ENCODE data around the gene ANKMY1. TPM values are rescaled to one million over a fixed set of nuclear protein-coding genes. Genes with fewer than 3 reads are reported as not detected.

The ANKMY1 gene
- polyA plus RNA-seq, 3 donors: 2.1 to 22.9 (median 2.9) TPM

- Mint-ChIP-seq H3K27me3 (ENCODE audit: low read depth in 3 of 3) (peaks cover 0 to 3% (median 2%) of the 10 kb centered on the region in 3 donors), H3K36me3 (peaks cover 20 to 39% of the 10 kb centered on the region in 2 donors), H3K4me1 (peaks cover 61% of the 10 kb centered on the region), H3K4me3 (peak overlapping the region; percentile 82 to 92), H3K27ac (peak overlapping the region; percentile 68 to 88 (median 83)), H3K9me3 (no peaks in the 10 kb centered on the region)
- no peak for TF ChIP-seq CTCF (IDR thresholded peaks at IDR 0.05)
- Histone ChIP-seq H3K79me2 (ENCODE audit: insufficient read depth, low read length) (peaks cover 65% of the 10 kb centered on the region), H3K27me3 (ENCODE audit: control insufficient read depth in 2 of 2, insufficient read depth in 2 of 2, low read length in 2 of 2) (no peaks in the 10 kb centered on the region), H3K27ac (ENCODE audit: low read depth in 1 of 2, low read length in 2 of 2) (peak overlapping the region; percentile 18 to 82), H3K36me3 (replicated peaks in 1 of 2; ENCODE audit: control insufficient read depth in 1 of 2, insufficient read depth in 2 of 2, low read length in 2 of 2) (peaks cover 18 to 28% of the 10 kb centered on the region in 2 donors), H4K20me1 (ENCODE audit: insufficient read depth, low read length) (peaks cover 50% of the 10 kb centered on the region), H3K9me3 (replicated peaks in 1 of 2; ENCODE audit: control insufficient read depth in 1 of 2, insufficient read depth in 1 of 2, low read length in 2 of 2) (no peaks in the 10 kb centered on the region), H3K4me3 (replicated peaks in 1 of 3; ENCODE audit: low read depth in 2 of 3, low read length in 3 of 3) (peak overlapping the region; percentile 54 to 83 (median 58)), H2AFZ (ENCODE audit: insufficient read depth, low read depth, low read length, poor library complexity, severe bottlenecking) (peak overlapping the region; percentile 64), H3K4me1 (ENCODE audit: control insufficient read depth in 1 of 2, insufficient read depth in 2 of 2, low read length in 2 of 2) (peaks cover 60 to 69% of the 10 kb centered on the region in 2 donors), H3K9ac (ENCODE audit: insufficient read depth, low read length, poor library complexity, severe bottlenecking) (peak overlapping the region; percentile 79), H3K4me2 (replicated peaks; ENCODE audit: extremely low read depth, low read length, poor library complexity, severe bottlenecking) (peak overlapping the region; percentile 92)
- under 1% methylated on average over 83 of the region's 93 CpGs for WGBS (ENCODE audit: insufficient coverage)
- intact Hi-C loops (cut with micrococcal nuclease): no loop called here
- DNase-seq: peak; percentile 40 to 54 (median 46)
Observed at GRCh38 chr2:240568678-240569522, 11.1 kb upstream of the ANKMY1 start.

GRCh38 chr2:240567872-240568677 is 10.3 kb upstream of the ANKMY1 start, which contains the start of gene RNPEPL1:
TSS of gene RNPEPL1 (plus strand) at chr2:240568484. CDS start at chr2:240568587, 103 bp downstream.
- DNase-seq: peak; percentile 23 to 63 (median 56)
- peak; percentile 28 for TF ChIP-seq CTCF (IDR thresholded peaks at IDR 0.05)
- Mint-ChIP-seq H3K4me3 (peak within 1 kb of the TSS; percentile 86 to 95), H3K4me1 (peaks cover 69% of the 10 kb centered on the region), H3K27me3 (ENCODE audit: low read depth in 3 of 3) (peaks cover 0 to 3% (median 2%) of the 10 kb centered on the region in 3 donors), H3K9me3 (no peaks in the 10 kb centered on the region), H3K27ac (peak within 1 kb of the TSS; percentile 92 to 98 (median 94)), H3K36me3 (peaks cover 24 to 40% of the 10 kb centered on the region in 2 donors)
- Histone ChIP-seq H3K79me2 (ENCODE audit: insufficient read depth, low read length) (peaks cover 65% of the 10 kb centered on the region), H3K27ac (ENCODE audit: low read depth in 1 of 2, low read length in 2 of 2) (peak within 1 kb of the TSS; percentile 88 to 95), H3K4me2 (replicated peaks; ENCODE audit: extremely low read depth, low read length, poor library complexity, severe bottlenecking) (peak within 1 kb of the TSS; percentile 92), H3K9ac (ENCODE audit: insufficient read depth, low read length, poor library complexity, severe bottlenecking) (peak within 1 kb of the TSS; percentile 81), H2AFZ (ENCODE audit: insufficient read depth, low read depth, low read length, poor library complexity, severe bottlenecking) (peak within 1 kb of the TSS; percentile 64), H3K9me3 (replicated peaks in 1 of 2; ENCODE audit: control insufficient read depth in 1 of 2, insufficient read depth in 1 of 2, low read length in 2 of 2) (no peaks in the 10 kb centered on the region), H3K36me3 (replicated peaks in 1 of 2; ENCODE audit: control insufficient read depth in 1 of 2, insufficient read depth in 2 of 2, low read length in 2 of 2) (peaks cover 12 to 20% of the 10 kb centered on the region in 2 donors), H3K4me1 (ENCODE audit: control insufficient read depth in 1 of 2, insufficient read depth in 2 of 2, low read length in 2 of 2) (peaks cover 69 to 78% of the 10 kb centered on the region in 2 donors), H3K27me3 (ENCODE audit: control insufficient read depth in 2 of 2, insufficient read depth in 2 of 2, low read length in 2 of 2) (no peaks in the 10 kb centered on the region), H4K20me1 (ENCODE audit: insufficient read depth, low read length) (peaks cover 42% of the 10 kb centered on the region), H3K4me3 (replicated peaks in 1 of 3; ENCODE audit: low read depth in 2 of 3, low read length in 3 of 3) (peak within 1 kb of the TSS; percentile 61 to 83 (median 68))
- intact Hi-C loops (cut with micrococcal nuclease): loop anchor here in 1 of 2 donors (2.0 kb wide), 1 partner anchor 19 kb away; the partner anchor contains the start of gene CAPN10
- under 1% methylated on average over 102 of the region's 106 CpGs for WGBS (ENCODE audit: insufficient coverage)

Data from CD14-positive monocyte (primary cell).